Calu3 (cell line): Measurements from ENCODE around the gene CYP19A1. TPM values are rescaled to one million over a fixed set of nuclear protein-coding genes. Genes with fewer than 3 reads are reported as not detected.

Experiments used
- BruUV-seq: library from RNA; stranded (reverse); fragments of 400-500 nt; replicated peaks from 2 replicates; lab custom pipeline; 2021; lab: Mats Ljungman, UMichigan
- CTCF ChIA-PET: fragments of 300-600 bp; sonication (Branson Sonifier 250); formaldehyde crosslinking; loops from one replicate; lab custom pipeline; 2022; ENCODE audit warnings: antibody characterized with exemption; lab: Charles Lee
- DNase-seq: peaks from one replicate; pipeline ENCODE4 v3.0.0; 2022
- H3K27ac Mint-ChIP-seq: one replicate; pipeline ENCODE4 v1.8.0; 2022; ENCODE audit warnings: mixed read lengths; ENCODE audit not compliant: unreplicated experiment
- H3K27me3 Mint-ChIP-seq: one replicate; pipeline ENCODE4 v1.8.0; 2022; ENCODE audit warnings: mixed read lengths; ENCODE audit not compliant: unreplicated experiment
- H3K36me3 Mint-ChIP-seq: one replicate; pipeline ENCODE4 v1.8.0; 2022; ENCODE audit warnings: mild to moderate bottlenecking, moderate library complexity, mixed read lengths; ENCODE audit not compliant: insufficient read depth, unreplicated experiment
- H3K4me1 Mint-ChIP-seq: one replicate; pipeline ENCODE4 v1.8.0; 2022; ENCODE audit warnings: mild to moderate bottlenecking, low read depth, mixed read lengths; ENCODE audit not compliant: unreplicated experiment
- H3K4me3 Mint-ChIP-seq: one replicate; pipeline ENCODE4 v1.8.0; 2022; ENCODE audit warnings: mild to moderate bottlenecking, low read depth, moderate library complexity, mixed read lengths; ENCODE audit not compliant: unreplicated experiment
- H3K9me3 Mint-ChIP-seq: one replicate; pipeline ENCODE4 v1.8.0; 2022; ENCODE audit warnings: low read depth, mixed read lengths; ENCODE audit not compliant: unreplicated experiment
- intact Hi-C: fragments of 100-400 bp; cut with micrococcal nuclease; formaldehyde crosslinking; loops from one replicate; pipeline ENCODE4 v1.10.0; 2022; ENCODE audit not compliant: unreplicated experiment
- total RNA-seq: library from RNA; stranded (reverse); gene quantifications from 2 replicates; pipeline ENCODE4 v1.2.3, GENCODE V29; 2022
- TF ChIP-seq, protein P1 (sequence below): fragments of 200-600 bp; IDR thresholded peaks from one replicate; pipeline ENCODE4 v1.8.0; 2022; ENCODE audit warnings: antibody characterized with exemption; ENCODE audit not compliant: unreplicated experiment

The CYP19A1 gene
- total RNA-seq, 1 experiment from 2014 or later = not detected

DNA sequence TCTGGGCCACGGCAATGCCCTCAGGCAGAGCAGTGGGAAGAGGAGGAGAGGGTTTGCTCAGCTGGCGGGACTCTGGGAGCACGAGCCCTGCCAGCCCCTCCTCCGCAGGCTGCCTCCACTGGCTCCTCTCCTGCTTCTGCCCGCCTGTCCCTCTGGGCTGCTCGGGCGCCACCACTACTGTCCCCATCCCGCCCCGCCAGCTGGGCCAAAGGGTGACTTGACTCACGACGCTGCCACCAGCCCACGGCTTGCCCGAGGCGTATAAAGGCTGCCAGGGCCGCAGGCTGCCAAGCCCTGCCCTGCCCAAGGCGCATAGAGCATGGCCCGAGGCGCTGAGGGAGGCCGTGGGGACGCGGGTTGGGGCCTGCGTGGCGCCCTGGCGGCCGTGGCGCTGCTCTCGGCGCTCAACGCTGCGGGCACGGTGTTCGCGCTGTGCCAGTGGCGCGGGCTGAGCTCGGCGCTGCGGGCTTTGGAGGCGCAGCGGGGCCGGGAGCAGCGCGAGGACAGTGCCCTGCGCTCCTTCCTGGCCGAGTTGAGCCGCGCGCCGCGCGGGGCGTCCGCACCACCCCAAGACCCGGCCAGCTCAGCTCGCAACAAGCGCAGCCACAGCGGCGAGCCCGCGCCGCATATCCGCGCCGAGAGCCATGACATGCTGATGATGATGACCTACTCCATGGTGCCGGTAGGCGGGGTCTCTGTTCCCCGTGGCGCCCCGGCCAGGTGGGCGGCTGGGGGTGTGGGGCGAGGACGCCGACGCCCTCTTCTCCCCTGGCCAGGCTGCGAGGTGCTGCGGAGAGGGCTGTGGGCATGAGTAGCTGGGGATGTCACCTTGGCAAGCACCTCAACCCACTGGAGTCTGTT lies 3.2 kb upstream of the CYP19A1 start, which contains the start of gene GLDN:
GLDN (plus strand) TSS at position 290 of the 861 bp plus-strand sequence; CDS start at position 320, 30 bp downstream.
- peaks cover 96% of the 10 kb centered on the region for H3K27me3 Mint-ChIP-seq
- H3K36me3 Mint-ChIP-seq = no peaks in the 10 kb centered on the region
- no TSS peak for BruUV-seq
- intact Hi-C loops = no loop called here
- peak within 1 kb of the TSS; percentile 19 for H3K4me3 Mint-ChIP-seq
- CTCF ChIA-PET = interaction anchor here (0.6 kb wide), 1 partner anchor 12 kb away, joined by 7 read pairs; no protein-coding TSS in a partner anchor
- DNase-seq = peak; percentile 20
- no peaks in the 10 kb centered on the region for H3K9me3 Mint-ChIP-seq
- H3K27ac Mint-ChIP-seq = no peak within 1 kb of the TSS
- TF ChIP-seq, protein P1, sequence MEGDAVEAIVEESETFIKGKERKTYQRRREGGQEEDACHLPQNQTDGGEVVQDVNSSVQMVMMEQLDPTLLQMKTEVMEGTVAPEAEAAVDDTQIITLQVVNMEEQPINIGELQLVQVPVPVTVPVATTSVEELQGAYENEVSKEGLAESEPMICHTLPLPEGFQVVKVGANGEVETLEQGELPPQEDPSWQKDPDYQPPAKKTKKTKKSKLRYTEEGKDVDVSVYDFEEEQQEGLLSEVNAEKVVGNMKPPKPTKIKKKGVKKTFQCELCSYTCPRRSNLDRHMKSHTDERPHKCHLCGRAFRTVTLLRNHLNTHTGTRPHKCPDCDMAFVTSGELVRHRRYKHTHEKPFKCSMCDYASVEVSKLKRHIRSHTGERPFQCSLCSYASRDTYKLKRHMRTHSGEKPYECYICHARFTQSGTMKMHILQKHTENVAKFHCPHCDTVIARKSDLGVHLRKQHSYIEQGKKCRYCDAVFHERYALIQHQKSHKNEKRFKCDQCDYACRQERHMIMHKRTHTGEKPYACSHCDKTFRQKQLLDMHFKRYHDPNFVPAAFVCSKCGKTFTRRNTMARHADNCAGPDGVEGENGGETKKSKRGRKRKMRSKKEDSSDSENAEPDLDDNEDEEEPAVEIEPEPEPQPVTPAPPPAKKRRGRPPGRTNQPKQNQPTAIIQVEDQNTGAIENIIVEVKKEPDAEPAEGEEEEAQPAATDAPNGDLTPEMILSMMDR = no peak
- H3K4me1 Mint-ChIP-seq = no peaks in the 10 kb centered on the region

DNA sequence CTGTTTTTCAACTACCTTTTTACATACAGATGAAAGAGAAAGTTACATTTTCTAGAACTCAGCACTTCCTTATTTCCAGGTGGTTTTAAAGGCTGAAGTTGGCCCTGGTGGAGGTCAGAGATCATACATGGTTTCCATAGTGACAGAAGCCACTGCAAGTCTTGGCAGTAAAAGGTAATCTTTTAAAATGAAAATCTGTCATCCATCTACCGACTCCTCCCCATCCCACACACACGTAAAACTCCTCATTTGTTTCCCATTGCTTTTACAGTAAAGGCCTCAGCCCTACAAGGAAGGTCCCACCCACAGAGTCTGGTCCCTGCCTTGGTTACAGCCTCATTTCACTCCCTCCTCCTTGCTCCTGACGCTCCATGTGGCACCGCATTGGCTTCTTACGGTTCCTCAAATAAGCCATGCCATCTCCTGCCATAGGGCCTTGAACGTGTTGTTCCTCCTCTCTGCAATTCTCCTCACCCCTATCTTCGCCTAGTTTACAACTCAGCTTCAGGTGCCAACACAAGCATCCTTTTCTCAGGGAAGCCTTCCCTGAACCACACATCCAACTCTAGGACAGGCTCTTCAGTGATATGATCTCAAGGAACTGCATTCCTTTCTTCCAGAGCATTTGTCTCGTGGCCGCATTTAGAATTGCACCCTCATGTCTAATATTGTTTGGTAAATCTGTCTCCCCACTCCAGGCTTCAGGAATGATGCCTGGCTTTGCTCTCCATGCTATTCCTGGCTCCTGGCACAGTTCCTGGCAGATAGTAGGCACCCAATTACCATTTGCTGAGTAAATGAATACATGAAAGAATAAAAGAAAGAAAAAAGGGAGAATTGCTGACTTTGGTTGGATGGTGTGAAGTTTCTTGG lies 2.6 kb downstream of the CYP19A1 start:
- Mint-ChIP-seq H3K9me3 (no peaks in the 10 kb centered on the region), H3K4me1 (no peaks in the 10 kb centered on the region), H3K36me3 (no peaks in the 10 kb centered on the region), H3K4me3 (no peak overlapping the region), H3K27me3 (peaks cover 52% of the 10 kb centered on the region), H3K27ac (no peak overlapping the region)
- CTCF ChIA-PET = no interaction called here
- no TSS peak for BruUV-seq
- no peak for DNase-seq
- TF ChIP-seq, protein P1 = no peak
- intact Hi-C loops = no loop called here

DNA sequence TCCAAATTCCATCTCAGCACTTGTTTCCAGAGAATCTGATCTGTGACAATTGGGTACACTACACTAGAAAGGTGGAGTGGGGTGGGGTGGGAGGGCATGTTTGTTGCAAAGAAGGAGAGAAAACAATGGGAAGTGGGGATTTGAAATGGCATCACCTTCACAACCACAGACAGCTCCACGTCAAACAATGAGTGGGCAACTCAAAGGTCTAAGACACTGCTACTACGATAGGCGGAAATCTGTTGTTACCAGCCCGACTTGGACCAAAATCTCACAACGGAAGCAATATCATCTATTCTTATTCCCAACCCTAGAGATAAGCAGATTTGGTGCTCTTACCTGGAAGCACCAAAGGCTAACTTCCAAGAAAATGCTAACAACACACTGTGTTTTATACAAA lies 3.3 kb downstream of the CYP19A1 start:
- no peak overlapping the region for H3K27ac Mint-ChIP-seq
- no peaks in the 10 kb centered on the region for H3K4me1 Mint-ChIP-seq
- CTCF ChIA-PET = no interaction called here
- DNase-seq = no peak
- H3K4me3 Mint-ChIP-seq = no peak overlapping the region
- intact Hi-C loops = no loop called here
- H3K9me3 Mint-ChIP-seq = no peaks in the 10 kb centered on the region
- no TSS peak for BruUV-seq
- H3K27me3 Mint-ChIP-seq = peaks cover 45% of the 10 kb centered on the region
- no peaks in the 10 kb centered on the region for H3K36me3 Mint-ChIP-seq
- TF ChIP-seq, protein P1 = no peak

DNA sequence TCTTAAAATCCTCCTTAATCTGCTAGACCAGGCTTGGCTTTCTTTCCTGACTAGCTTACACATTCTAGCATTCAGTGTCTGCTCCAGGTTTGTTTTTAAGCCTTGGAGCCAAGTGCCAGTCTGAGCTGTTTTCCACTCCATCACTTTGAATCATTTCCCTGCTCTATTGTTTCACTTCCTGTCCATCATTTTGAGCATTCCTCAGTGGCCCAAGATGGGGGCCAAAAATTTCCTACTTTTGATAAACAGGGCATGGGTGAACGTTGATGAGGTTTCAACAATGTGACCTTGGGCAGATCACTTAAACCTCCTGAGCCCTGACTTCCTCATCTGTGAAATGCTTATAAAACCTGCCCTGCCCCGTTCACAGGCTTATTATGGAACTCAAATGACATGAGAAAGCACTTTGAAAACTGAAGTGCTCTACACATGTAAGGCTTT lies 4.4 kb downstream of the CYP19A1 start:
- peaks cover 35% of the 10 kb centered on the region for H3K27me3 Mint-ChIP-seq
- CTCF ChIA-PET = no interaction called here
- TF ChIP-seq, protein P1 = no peak
- DNase-seq = no peak
- H3K9me3 Mint-ChIP-seq = no peaks in the 10 kb centered on the region
- intact Hi-C loops = no loop called here
- H3K36me3 Mint-ChIP-seq = no peaks in the 10 kb centered on the region
- BruUV-seq = no TSS peak
- no peak overlapping the region for H3K27ac Mint-ChIP-seq
- H3K4me1 Mint-ChIP-seq = no peaks in the 10 kb centered on the region
- no peak overlapping the region for H3K4me3 Mint-ChIP-seq
